Measurements from ENCODE around the gene KRT4. TPM values are rescaled to one million over a fixed set of nuclear protein-coding genes. Genes with fewer than 3 reads are reported as not detected.

The KRT4 gene
- total RNA-seq = not detected

DNA sequence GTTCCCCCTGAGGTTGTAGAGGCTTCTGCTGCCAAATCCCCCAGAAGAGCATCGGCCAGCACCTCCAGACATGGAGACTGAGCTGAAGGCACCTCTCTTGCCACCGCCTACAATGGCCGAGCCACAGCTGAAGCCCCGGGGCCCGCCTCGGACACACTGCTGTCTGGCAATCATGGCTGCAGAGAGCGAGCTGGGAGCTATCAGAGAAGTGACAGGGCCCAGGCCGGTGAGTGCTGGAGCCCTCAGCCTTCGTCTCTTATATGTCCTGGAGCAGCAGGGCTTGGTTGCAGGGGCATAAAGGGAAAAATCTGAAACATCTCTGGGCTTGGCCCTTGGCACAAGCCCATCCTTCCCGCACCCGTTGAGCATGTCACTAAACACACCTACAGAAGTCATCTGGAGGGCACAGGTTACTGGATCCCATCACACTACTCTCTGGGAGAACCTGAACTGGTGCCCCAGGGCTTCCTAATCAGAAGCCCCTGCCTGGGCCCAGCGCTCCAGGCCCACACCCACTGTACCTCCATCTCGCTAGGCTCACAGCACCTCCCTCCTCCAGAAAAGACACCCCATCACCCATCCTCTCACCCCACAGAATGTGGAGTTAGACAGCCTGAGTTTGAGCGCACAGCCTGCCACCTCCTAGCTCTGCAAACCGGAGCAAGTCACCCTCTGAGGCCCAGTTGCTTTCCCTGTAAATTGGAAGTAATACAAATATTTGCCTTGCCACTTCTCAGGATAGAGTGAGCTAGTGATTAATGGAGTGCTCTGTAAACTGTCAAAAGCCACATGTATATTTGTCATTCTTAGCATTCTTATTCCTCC is at the start of gene KRT4:
Gene KRT4 (minus strand): TSS at position 232 of the 825 bp plus-strand sequence. CDS start 58 bp downstream, at position 174.
- ATAC-seq (ENCODE audit: insufficient number of reproducible peaks, low FRiP score, low read depth) (no peak), DNase-seq (ENCODE audit: low spot score) (no peak)
- H3K4me1 ChIP-seq (ENCODE audit: control insufficient read depth in 1 of 2, low read depth in 2 of 2) = no peaks in the 10 kb centered on the region
- no peaks in the 10 kb centered on the region for H3K36me3 ChIP-seq
- H3K9me3 ChIP-seq = no peaks in the 10 kb centered on the region
- no peak within 1 kb of the TSS for H3K4me3 ChIP-seq
- TF ChIP-seq, protein P1, sequence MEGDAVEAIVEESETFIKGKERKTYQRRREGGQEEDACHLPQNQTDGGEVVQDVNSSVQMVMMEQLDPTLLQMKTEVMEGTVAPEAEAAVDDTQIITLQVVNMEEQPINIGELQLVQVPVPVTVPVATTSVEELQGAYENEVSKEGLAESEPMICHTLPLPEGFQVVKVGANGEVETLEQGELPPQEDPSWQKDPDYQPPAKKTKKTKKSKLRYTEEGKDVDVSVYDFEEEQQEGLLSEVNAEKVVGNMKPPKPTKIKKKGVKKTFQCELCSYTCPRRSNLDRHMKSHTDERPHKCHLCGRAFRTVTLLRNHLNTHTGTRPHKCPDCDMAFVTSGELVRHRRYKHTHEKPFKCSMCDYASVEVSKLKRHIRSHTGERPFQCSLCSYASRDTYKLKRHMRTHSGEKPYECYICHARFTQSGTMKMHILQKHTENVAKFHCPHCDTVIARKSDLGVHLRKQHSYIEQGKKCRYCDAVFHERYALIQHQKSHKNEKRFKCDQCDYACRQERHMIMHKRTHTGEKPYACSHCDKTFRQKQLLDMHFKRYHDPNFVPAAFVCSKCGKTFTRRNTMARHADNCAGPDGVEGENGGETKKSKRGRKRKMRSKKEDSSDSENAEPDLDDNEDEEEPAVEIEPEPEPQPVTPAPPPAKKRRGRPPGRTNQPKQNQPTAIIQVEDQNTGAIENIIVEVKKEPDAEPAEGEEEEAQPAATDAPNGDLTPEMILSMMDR (IDR thresholded peaks at IDR 0.05) = no peak
- H3K27ac ChIP-seq = no peak within 1 kb of the TSS
- H3K27me3 ChIP-seq (replicated peaks; ENCODE audit: insufficient read depth) = no peaks in the 10 kb centered on the region

DNA sequence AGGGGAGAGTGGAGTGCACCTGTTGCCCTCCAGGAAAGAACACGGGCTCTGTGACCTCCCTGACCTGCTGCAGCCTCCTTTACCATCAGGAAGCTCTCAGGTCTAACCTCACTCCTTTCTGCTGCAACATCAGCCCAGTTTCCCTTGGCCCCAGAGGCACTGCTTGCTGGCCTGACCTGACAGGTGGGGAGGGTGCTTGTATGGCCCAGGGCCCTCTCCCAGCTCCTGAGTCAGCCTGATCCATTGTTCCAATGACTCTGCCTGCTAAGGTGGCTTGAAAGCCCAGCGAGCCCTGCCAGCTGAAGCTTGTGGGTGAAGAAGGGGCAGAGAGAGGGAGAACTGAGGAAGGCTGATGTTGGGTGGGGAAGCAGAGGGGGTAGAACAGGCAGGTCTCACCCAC is 48.1 kb upstream of the KRT4 start:
- Histone ChIP-seq H3K27me3 (replicated peaks; ENCODE audit: insufficient read depth) (no peaks in the 10 kb centered on the region), H3K36me3 (no peaks in the 10 kb centered on the region), H3K9me3 (no peaks in the 10 kb centered on the region), H3K4me1 (ENCODE audit: control insufficient read depth in 1 of 2, low read depth in 2 of 2) (no peaks in the 10 kb centered on the region), H3K27ac (no peak overlapping the region), H3K4me3 (no peak overlapping the region)
- TF ChIP-seq, protein P1 (IDR thresholded peaks at IDR 0.05) = no peak
- DNase-seq (ENCODE audit: low spot score) (no peak), ATAC-seq (ENCODE audit: insufficient number of reproducible peaks, low FRiP score, low read depth) (no peak)

DNA sequence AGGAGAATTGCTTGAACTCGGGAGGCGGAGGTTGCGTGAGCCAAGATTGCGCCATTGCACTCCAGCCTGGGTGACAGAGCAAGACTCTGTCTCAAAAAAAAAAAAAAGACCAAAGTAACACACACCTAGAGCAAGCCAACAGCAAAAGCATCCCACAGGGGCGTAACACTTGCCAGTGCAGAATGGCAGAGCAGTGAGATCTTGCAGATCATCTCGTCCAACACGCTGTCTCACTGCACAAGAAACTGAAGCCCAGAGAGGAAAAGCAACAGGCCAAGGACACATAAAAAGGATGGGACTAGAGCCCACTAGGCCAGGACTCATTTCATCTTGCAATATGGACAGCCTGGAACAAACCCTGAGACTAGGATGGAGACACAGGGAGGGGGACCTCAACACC is 47.6 kb upstream of the KRT4 start:
- Histone ChIP-seq H3K4me1 (ENCODE audit: control insufficient read depth in 1 of 2, low read depth in 2 of 2) (no peaks in the 10 kb centered on the region), H3K9me3 (no peaks in the 10 kb centered on the region), H3K27ac (no peak overlapping the region), H3K36me3 (no peaks in the 10 kb centered on the region), H3K4me3 (no peak overlapping the region), H3K27me3 (replicated peaks; ENCODE audit: insufficient read depth) (no peaks in the 10 kb centered on the region)
- no peak for ATAC-seq (ENCODE audit: insufficient number of reproducible peaks, low FRiP score, low read depth)
- TF ChIP-seq, protein P1 (IDR thresholded peaks at IDR 0.05) = no peak
- DNase-seq (ENCODE audit: low spot score) = no peak

DNA sequence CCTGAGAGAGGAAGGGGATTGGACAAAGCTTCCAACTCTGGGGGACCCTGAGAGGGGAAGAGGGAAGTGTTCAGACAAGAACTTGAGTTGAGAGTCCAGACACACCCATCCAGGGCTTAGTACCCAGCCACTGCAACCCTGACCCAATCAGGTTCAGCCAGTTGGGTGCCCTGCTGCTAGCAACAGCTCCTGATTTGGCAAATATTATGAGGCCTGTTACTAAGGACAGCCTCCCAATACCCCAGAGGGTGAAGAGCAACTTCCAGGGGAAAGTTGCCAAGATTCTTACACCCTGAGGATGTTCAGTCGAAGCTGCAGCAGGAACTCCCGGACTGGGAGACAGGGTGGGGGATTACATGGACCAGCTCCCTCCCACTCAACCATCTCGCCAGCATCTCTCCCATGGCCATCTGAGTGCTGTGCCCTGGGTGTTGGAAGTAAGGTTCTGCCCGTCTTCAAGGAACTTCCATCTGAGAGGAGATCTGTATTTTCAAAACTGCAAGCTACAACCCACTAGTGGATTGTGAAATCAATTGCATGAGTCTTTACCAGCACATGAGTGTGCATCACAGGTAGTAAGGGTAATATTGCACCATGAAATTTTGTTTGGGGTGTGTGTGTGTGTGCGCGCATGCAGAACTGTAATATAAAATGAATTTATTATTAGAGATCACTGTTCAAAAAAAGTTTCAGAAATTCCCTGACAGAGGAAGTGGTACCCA is 46.3 kb upstream of the KRT4 start:
- no peaks in the 10 kb centered on the region for H3K36me3 ChIP-seq
- H3K4me1 ChIP-seq (ENCODE audit: control insufficient read depth in 1 of 2, low read depth in 2 of 2) = no peaks in the 10 kb centered on the region
- ATAC-seq (ENCODE audit: insufficient number of reproducible peaks, low FRiP score, low read depth) (no peak), DNase-seq (ENCODE audit: low spot score) (no peak)
- H3K4me3 ChIP-seq = no peak overlapping the region
- no peak overlapping the region for H3K27ac ChIP-seq
- H3K27me3 ChIP-seq (replicated peaks; ENCODE audit: insufficient read depth) = no peaks in the 10 kb centered on the region
- H3K9me3 ChIP-seq = no peaks in the 10 kb centered on the region
- TF ChIP-seq, protein P1 (IDR thresholded peaks at IDR 0.05) = no peak

DNA sequence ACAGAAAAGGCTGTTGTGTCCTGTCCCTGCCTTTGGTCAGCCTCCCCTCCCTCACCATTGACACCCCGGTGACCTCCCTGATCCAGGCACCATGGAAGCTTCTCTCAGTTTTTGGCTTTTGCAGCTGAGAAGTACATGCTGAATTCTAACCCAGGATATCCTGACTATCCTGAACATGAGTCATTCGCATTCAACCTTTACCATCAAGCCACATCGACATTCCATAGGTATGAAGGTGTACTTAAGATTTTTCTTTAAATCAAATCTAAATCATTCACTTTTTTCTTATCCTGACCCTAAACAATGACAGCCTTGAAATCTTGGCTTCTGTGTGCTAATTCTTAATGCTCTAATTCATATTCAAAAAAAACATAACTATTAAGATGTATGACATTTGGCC is 43.6 kb upstream of the KRT4 start:
- Histone ChIP-seq H3K4me3 (no peak overlapping the region), H3K27me3 (replicated peaks; ENCODE audit: insufficient read depth) (no peaks in the 10 kb centered on the region), H3K4me1 (ENCODE audit: control insufficient read depth in 1 of 2, low read depth in 2 of 2) (no peaks in the 10 kb centered on the region), H3K36me3 (no peaks in the 10 kb centered on the region), H3K9me3 (no peaks in the 10 kb centered on the region), H3K27ac (no peak overlapping the region)
- TF ChIP-seq, protein P1 (IDR thresholded peaks at IDR 0.05) = no peak
- no peak for ATAC-seq (ENCODE audit: insufficient number of reproducible peaks, low FRiP score, low read depth)
- DNase-seq (ENCODE audit: low spot score) = no peak

Measured in thoracic aorta (tissue), 2 donors.